ENCODE data around the gene ZNF566. TPM values are rescaled to one million over a fixed set of nuclear protein-coding genes. Genes with fewer than 3 reads are reported as not detected.

Gene ZNF566
- total and polyA plus RNA-seq, 2 of the 13 experiments (the other 11 are each of a cell fraction or from before 2014, with no cell fraction given), result 4.8 to 13.7 TPM

DNA sequence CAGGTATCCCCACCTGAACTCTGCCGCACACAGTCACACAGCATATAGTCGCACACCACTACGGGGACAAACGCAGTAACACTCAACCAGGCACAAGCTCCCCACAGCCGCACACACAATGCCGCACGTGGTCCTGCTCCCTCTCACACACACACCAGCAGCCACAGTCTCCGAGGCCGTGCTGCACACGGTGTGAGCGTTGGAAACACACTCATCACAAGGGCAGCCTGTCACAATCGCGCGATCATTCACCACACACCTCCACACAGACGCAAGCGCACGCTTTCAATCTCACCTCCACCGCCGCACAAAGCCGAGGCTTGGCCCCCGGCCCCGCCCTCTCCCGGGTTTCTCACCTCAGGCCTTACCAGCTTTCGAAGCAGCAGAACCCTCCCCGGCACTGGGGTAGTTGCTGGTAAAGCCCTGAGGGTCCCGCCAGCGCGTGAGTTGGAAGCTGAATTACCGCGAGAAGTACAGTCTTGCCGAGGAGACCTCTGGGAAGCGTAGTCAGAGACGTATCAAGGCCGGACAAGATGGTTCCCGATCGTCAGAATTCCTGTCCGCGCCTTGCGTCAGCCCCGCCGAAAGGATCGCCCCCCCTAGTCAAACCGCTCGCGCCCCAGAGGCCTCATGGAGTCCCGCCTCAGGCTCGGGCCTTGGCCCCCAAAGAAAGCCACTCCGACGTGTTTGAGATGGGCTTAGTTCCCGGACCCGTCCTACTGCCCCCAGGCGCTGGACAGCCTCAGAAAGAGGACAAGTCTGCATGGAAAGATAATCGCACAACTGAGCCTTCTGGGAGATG, at the start of gene ZNF566 (continued):
- TF ChIP-seq ZNF260 (CRISPR knock-in tag; IDR thresholded peaks at IDR 0.05; ENCODE audit: borderline replicate concordance, low read depth) (no peak), KDM5B (CRISPR knock-in tag; IDR thresholded peaks at IDR 0.05; ENCODE audit: borderline replicate concordance) (peak; percentile 76; the same call in 1 of the 2 replicates), ZNF382 (CRISPR knock-in tag; IDR thresholded peaks at IDR 0.05; ENCODE audit: borderline replicate concordance) (no peak), ZSCAN29 (CRISPR knock-in tag; conservative IDR thresholded peaks at IDR 0.05) (no peak), ZKSCAN1 (IDR thresholded peaks at IDR 0.05; ENCODE audit: low read length) (peak; percentile 45; the same call in 1 of the 2 replicates), HOXA9 (CRISPR knock-in tag; IDR thresholded peaks at IDR 0.05; ENCODE audit: borderline replicate concordance) (no peak), KLF15 (CRISPR knock-in tag; IDR thresholded peaks at IDR 0.05; ENCODE audit: borderline replicate concordance) (no peak), NPAS2 (CRISPR knock-in tag; IDR thresholded peaks at IDR 0.05; ENCODE audit: borderline replicate concordance) (no peak), REL (CRISPR knock-in tag; conservative IDR thresholded peaks at IDR 0.05) (0 out of 2 replicates have a peak, but pooled peaks have one; percentile 31), GZF1 (CRISPR knock-in tag; IDR thresholded peaks at IDR 0.05) (peak; percentile 83), STAG1 (CRISPR knock-in tag; IDR thresholded peaks at IDR 0.05) (no peak), ZNF160 (CRISPR knock-in tag; IDR thresholded peaks at IDR 0.05) (no peak), ADNP (CRISPR knock-in tag; IDR thresholded peaks at IDR 0.05) (no peak), ZNF616 (CRISPR knock-in tag; IDR thresholded peaks at IDR 0.05; ENCODE audit: low read depth) (0 out of 2 replicates have a peak, but pooled peaks have one; percentile 54), CEBPB (IDR thresholded peaks at IDR 0.05; ENCODE audit: borderline replicate concordance, low read depth, low read length) (peak; percentile 39; the same call in 1 of the 2 replicates), ARNT (IDR thresholded peaks at IDR 0.05) (no peak), ZNF563 (CRISPR knock-in tag; IDR thresholded peaks at IDR 0.05) (peak; percentile 78), ZNF333 (CRISPR knock-in tag; IDR thresholded peaks at IDR 0.05; ENCODE audit: borderline replicate concordance) (no peak)
- TF ChIP-seq, protein P1, sequence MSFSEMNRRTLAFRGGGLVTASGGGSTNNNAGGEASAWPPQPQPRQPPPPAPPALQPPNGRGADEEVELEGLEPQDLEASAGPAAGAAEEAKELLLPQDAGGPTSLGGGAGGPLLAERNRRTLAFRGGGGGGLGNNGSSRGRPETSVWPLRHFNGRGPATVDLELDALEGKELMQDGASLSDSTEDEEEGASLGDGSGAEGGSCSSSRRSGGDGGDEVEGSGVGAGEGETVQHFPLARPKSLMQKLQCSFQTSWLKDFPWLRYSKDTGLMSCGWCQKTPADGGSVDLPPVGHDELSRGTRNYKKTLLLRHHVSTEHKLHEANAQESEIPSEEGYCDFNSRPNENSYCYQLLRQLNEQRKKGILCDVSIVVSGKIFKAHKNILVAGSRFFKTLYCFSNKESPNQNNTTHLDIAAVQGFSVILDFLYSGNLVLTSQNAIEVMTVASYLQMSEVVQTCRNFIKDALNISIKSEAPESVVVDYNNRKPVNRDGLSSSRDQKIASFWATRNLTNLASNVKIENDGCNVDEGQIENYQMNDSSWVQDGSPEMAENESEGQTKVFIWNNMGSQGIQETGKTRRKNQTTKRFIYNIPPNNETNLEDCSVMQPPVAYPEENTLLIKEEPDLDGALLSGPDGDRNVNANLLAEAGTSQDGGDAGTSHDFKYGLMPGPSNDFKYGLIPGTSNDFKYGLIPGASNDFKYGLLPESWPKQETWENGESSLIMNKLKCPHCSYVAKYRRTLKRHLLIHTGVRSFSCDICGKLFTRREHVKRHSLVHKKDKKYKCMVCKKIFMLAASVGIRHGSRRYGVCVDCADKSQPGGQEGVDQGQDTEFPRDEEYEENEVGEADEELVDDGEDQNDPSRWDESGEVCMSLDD (CRISPR knock-in tag; IDR thresholded peaks at IDR 0.05; ENCODE audit: borderline replicate concordance), result no peak
- TF ChIP-seq, protein P2, sequence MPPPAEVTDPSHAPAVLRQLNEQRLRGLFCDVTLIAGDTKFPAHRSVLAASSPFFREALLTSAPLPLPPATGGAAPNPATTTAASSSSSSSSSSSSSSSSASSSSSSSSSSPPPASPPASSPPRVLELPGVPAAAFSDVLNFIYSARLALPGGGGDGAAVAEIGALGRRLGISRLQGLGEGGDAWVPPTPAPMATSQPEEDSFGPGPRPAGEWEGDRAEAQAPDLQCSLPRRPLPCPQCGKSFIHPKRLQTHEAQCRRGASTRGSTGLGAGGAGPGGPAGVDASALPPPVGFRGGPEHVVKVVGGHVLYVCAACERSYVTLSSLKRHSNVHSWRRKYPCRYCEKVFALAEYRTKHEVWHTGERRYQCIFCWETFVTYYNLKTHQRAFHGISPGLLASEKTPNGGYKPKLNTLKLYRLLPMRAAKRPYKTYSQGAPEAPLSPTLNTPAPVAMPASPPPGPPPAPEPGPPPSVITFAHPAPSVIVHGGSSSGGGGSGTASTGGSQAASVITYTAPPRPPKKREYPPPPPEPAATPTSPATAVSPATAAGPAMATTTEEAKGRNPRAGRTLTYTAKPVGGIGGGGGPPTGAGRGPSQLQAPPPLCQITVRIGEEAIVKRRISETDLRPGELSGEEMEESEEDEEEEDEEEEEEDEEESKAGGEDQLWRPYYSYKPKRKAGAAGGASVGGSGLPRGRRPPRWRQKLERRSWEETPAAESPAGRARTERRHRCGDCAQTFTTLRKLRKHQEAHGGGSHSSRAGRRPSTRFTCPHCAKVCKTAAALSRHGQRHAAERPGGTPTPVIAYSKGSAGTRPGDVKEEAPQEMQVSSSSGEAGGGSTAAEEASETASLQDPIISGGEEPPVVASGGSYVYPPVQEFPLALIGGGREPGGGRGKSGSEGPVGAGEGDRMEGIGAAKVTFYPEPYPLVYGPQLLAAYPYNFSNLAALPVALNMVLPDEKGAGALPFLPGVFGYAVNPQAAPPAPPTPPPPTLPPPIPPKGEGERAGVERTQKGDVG (CRISPR knock-in tag; IDR thresholded peaks at IDR 0.05; ENCODE audit: borderline replicate concordance), result peak; percentile 75; the same call in 1 of the 2 replicates
- TF ChIP-seq, protein P3, sequence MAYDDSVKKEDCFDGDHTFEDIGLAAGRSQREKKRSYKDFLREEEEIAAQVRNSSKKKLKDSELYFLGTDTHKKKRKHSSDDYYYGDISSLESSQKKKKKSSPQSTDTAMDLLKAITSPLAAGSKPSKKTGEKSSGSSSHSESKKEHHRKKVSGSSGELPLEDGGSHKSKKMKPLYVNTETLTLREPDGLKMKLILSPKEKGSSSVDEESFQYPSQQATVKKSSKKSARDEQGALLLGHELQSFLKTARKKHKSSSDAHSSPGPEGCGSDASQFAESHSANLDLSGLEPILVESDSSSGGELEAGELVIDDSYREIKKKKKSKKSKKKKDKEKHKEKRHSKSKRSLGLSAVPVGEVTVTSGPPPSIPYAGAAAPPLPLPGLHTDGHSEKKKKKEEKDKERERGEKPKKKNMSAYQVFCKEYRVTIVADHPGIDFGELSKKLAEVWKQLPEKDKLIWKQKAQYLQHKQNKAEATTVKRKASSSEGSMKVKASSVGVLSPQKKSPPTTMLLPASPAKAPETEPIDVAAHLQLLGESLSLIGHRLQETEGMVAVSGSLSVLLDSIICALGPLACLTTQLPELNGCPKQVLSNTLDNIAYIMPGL (CRISPR knock-in tag; IDR thresholded peaks at IDR 0.05; ENCODE audit: borderline replicate concordance in 1 of 2, low read depth in 1 of 2), result peak in 1 of 2 experiments; percentile 45; a peak in 3 of 4 replicates
